Islet of Langerhans (tissue), 1 donor: ENCODE data around the gene CAMKK1.

ENCODE experiments used
- FAIRE-seq: peaks from one replicate; lab custom pipeline; 2011; peaks lifted over from hg19 to GRCh38; lab: Jason Lieb, UNC

CAMKK1 gene

GRCh38 chr17:3917391-3917931, 24.6 kb upstream of the CAMKK1 start:
- FAIRE-seq, result no peak

- no peak for FAIRE-seq
These were observed 24.0 kb upstream of the CAMKK1 start for GRCh38 chr17:3916825-3917224.

GRCh38 chr17:3915995-3916696, 23.3 kb upstream of the CAMKK1 start, which contains the start of gene P2RX1:
TSS of gene P2RX1 (minus strand) at chr17:3916465. CDS start at chr17:3916225, 240 bp downstream.
- FAIRE-seq, result no peak

- no peak for FAIRE-seq
These were observed 22.7 kb upstream of the CAMKK1 start for GRCh38 chr17:3915581-3915994.

GRCh38 chr17:3914312-3914670, 21.4 kb upstream of the CAMKK1 start:
- FAIRE-seq, result no peak

- no peak for FAIRE-seq
These were observed 20.9 kb upstream of the CAMKK1 start for GRCh38 chr17:3913531-3914311.

- no peak for FAIRE-seq
These were observed 20.0 kb upstream of the CAMKK1 start for GRCh38 chr17:3912827-3913226.

- no peak for FAIRE-seq
These were observed 18.6 kb upstream of the CAMKK1 start for GRCh38 chr17:3911271-3912053.

GRCh38 chr17:3910420-3911270, 17.8 kb upstream of the CAMKK1 start:
- FAIRE-seq, result no peak

GRCh38 chr17:3909257-3909656, 16.4 kb upstream of the CAMKK1 start:
- FAIRE-seq, result no peak

GRCh38 chr17:3907483-3908216, 14.8 kb upstream of the CAMKK1 start:
- no peak for FAIRE-seq

GRCh38 chr17:3906881-3907280, 14.0 kb upstream of the CAMKK1 start:
- FAIRE-seq, result no peak

- FAIRE-seq, result no peak
These were observed 12.2 kb upstream of the CAMKK1 start for GRCh38 chr17:3905017-3905520.

- FAIRE-seq, result no peak
These were observed 11.6 kb upstream of the CAMKK1 start for GRCh38 chr17:3904501-3904900.

- FAIRE-seq, result no peak
These were observed 11.0 kb upstream of the CAMKK1 start for GRCh38 chr17:3903881-3904290.

- FAIRE-seq, result no peak
These were observed 10.4 kb upstream of the CAMKK1 start for GRCh38 chr17:3903051-3903825.

- FAIRE-seq, result no peak
These were observed 7.8 kb upstream of the CAMKK1 start for GRCh38 chr17:3900646-3901045.

GRCh38 chr17:3897731-3898130, 4.9 kb upstream of the CAMKK1 start:
- no peak for FAIRE-seq

- FAIRE-seq, result no peak
These were observed 4.0 kb upstream of the CAMKK1 start for GRCh38 chr17:3896968-3897235.
